T-helper 9 cell (primary cell): ENCODE measurements around the gene LRRC26.
A peak's percentile ranks its signal among the peaks of the same experiment; 100 is the strongest.

Experiments used
- DNase-seq: peaks from one replicate; pipeline ENCODE4 v3.0.0-alpha.2; 2020

Gene LRRC26

GRCh38 chr9:137167277-137167746 lies 2.5 kb downstream of the LRRC26 start:
- no peak for DNase-seq

GRCh38 chr9:137166380-137167229 lies 3.2 kb downstream of the LRRC26 start:
- DNase-seq: no peak

GRCh38 chr9:137165250-137165836 lies 4.5 kb downstream of the LRRC26 start:
- DNase-seq: no peak

- DNase-seq: no peak
Measured at GRCh38 chr9:137164370-137165249, 5.2 kb downstream of the LRRC26 start.

GRCh38 chr9:137163805-137164204 lies 6.0 kb downstream of the LRRC26 start:
- no peak for DNase-seq

GRCh38 chr9:137163365-137163715 lies 6.5 kb downstream of the LRRC26 start:
- no peak for DNase-seq

- no peak for DNase-seq
Measured at GRCh38 chr9:137162505-137163364, 7.1 kb downstream of the LRRC26 start.

- DNase-seq: no peak
Measured at GRCh38 chr9:137161558-137162486, 8.0 kb downstream of the LRRC26 start.

- DNase-seq: no peak
Measured at GRCh38 chr9:137160716-137161557, 8.9 kb downstream of the LRRC26 start.

- no peak for DNase-seq
Measured at GRCh38 chr9:137160054-137160425, 9.8 kb downstream of the LRRC26 start.

- DNase-seq: no peak
Measured at GRCh38 chr9:137159105-137160053, 10.5 kb downstream of the LRRC26 start.

GRCh38 chr9:137158625-137159024 lies 11.2 kb downstream of the LRRC26 start:
- DNase-seq: no peak

GRCh38 chr9:137157618-137158415 lies 12.0 kb downstream of the LRRC26 start:
- DNase-seq: no peak

- peak; percentile 45 for DNase-seq
Measured at GRCh38 chr9:137156567-137157375, 13.1 kb downstream of the LRRC26 start.

GRCh38 chr9:137152844-137153405 lies 16.9 kb downstream of the LRRC26 start:
- DNase-seq: no peak

- no peak for DNase-seq
Measured at GRCh38 chr9:137150617-137151457, 19.0 kb downstream of the LRRC26 start.
